A673 (cell line): ENCODE results near the gene ATF6. TPM values are rescaled to one million over a fixed set of nuclear protein-coding genes. Genes with fewer than 3 reads are reported as not detected.

Source experiments
- BruUV-seq: library from RNA; stranded (reverse); fragments of 400-500 nt; replicated peaks from 2 replicates; lab custom pipeline; 2021; lab: Mats Ljungman, UMichigan
- CTCF ChIA-PET: fragments of 300-600 bp; sonication (Branson Sonifier 250); formaldehyde crosslinking; loops from one replicate; lab custom pipeline; 2022; ENCODE audit warnings: antibody characterized with exemption; lab: Charles Lee
- POLR2A ChIA-PET: fragments of 300-600 bp; sonication (Branson Sonifier 250); formaldehyde crosslinking; loops from one replicate; lab custom pipeline; 2022; ENCODE audit warnings: antibody characterized with exemption; ENCODE audit not compliant: low non-redundant PET; lab: Charles Lee
- DNase-seq: peaks from one replicate; pipeline ENCODE4 v3.0.0-alpha.2; 2015; ENCODE audit warnings: low spot score
- H3K27ac ChIP-seq: fragments of 200-600 bp; sonication (generic); 2 replicates; pipeline ENCODE4 v1.5.1; 2016; ENCODE audit warnings: mixed run types, low read depth, mild to moderate bottlenecking, mixed read lengths, antibody characterized with exemption, low read length; ENCODE audit not compliant: poor library complexity, severe bottlenecking
- H3K27me3 ChIP-seq: fragments of 200-600 bp; sonication (generic); replicated peaks from 2 replicates; pipeline ENCODE4 v1.6.1; 2017; ENCODE audit warnings: mixed run types, low read depth, mild to moderate bottlenecking, mixed read lengths, antibody characterized with exemption, low read length; ENCODE audit not compliant: insufficient read depth, poor library complexity
- H3K36me3 ChIP-seq: fragments of 200-600 bp; sonication (generic); 2 replicates; pipeline ENCODE4 v1.6.1; 2016; ENCODE audit warnings: mixed run types, mild to moderate bottlenecking, mixed read lengths, antibody characterized with exemption, low read length; ENCODE audit not compliant: insufficient read depth, poor library complexity, severe bottlenecking
- H3K4me1 ChIP-seq: fragments of 200-600 bp; sonication (generic); 2 replicates; pipeline ENCODE4 v1.6.1; 2017; ENCODE audit warnings: mixed run types, mild to moderate bottlenecking, mixed read lengths, antibody characterized with exemption, low read length; ENCODE audit not compliant: insufficient read depth, poor library complexity, severe bottlenecking
- H3K4me3 ChIP-seq: fragments of 200-600 bp; sonication (generic); 2 replicates; pipeline ENCODE4 v1.5.1; 2016; ENCODE audit warnings: low read depth, mixed run types, mild to moderate bottlenecking, mixed read lengths, low read length; ENCODE audit not compliant: poor library complexity, severe bottlenecking
- H3K9me3 ChIP-seq: fragments of 200-600 bp; sonication (generic); 2 replicates; pipeline ENCODE4 v1.6.1; 2016; ENCODE audit warnings: mixed run types, low read depth, mild to moderate bottlenecking, mixed read lengths, antibody characterized with exemption, low read length; ENCODE audit not compliant: poor library complexity, severe bottlenecking
- CTCF ChIP-seq: fragments of 300-800, 200-600 bp; sonication (generic); conservative IDR thresholded peaks from 2 replicates; pipeline ENCODE4 v1.5.1; 2017; ENCODE audit warnings: low read depth, mild to moderate bottlenecking, antibody characterized with exemption, low read length, moderate library complexity, mixed read lengths
- EZH2 ChIP-seq: fragments of 200-600 bp; sonication (generic); IDR thresholded peaks from 2 replicates; pipeline ENCODE4 v1.6.1; 2017; ENCODE audit warnings: borderline replicate concordance, low read depth, mild to moderate bottlenecking, mixed read lengths, antibody characterized with exemption, low read length; ENCODE audit not compliant: poor library complexity, severe bottlenecking
- intact Hi-C: fragments of 100-400 bp; cut with micrococcal nuclease; formaldehyde crosslinking; loops from one replicate; pipeline ENCODE4 v1.10.0; 2022; ENCODE audit not compliant: unreplicated experiment
- total RNA-seq: library from RNA; stranded (reverse); gene quantifications from 2 replicates; pipeline ENCODE4 v1.2.3, GENCODE V29; 2021

Gene ATF6
- total RNA-seq, 1 experiment from 2014 or later: 21.8 TPM

- no peak overlapping the region for H3K4me3 ChIP-seq
- intact Hi-C loops: no loop called here
- no peaks in the 10 kb centered on the region for H3K27me3 ChIP-seq
- peaks cover 22% of the 10 kb centered on the region for H3K4me1 ChIP-seq
- no TSS peak for BruUV-seq
- ChIA-PET CTCF (no interaction called here), POLR2A (no interaction called here)
- TF ChIP-seq CTCF: no peak
- TF ChIP-seq EZH2: no peak
- no peaks in the 10 kb centered on the region for H3K9me3 ChIP-seq
- H3K27ac ChIP-seq: no peak overlapping the region
- H3K36me3 ChIP-seq: no peaks in the 10 kb centered on the region
- DNase-seq: no peak
Observed at GRCh38 chr1:161951646-161952045, 185.5 kb downstream of the ATF6 start.

- Histone ChIP-seq H3K4me3 (no peak overlapping the region), H3K27ac (no peak overlapping the region), H3K36me3 (no peaks in the 10 kb centered on the region), H3K9me3 (no peaks in the 10 kb centered on the region), H3K4me1 (peaks cover 26% of the 10 kb centered on the region), H3K27me3 (no peaks in the 10 kb centered on the region)
- intact Hi-C loops: no loop called here
- no peak for DNase-seq
- CTCF ChIA-PET: no interaction called here
- POLR2A ChIA-PET: no interaction called here
- TF ChIP-seq CTCF: no peak
- no peak for TF ChIP-seq EZH2
- BruUV-seq: no TSS peak
Observed at GRCh38 chr1:161952607-161953172, 186.6 kb downstream of the ATF6 start.

- no peak for DNase-seq
- Histone ChIP-seq H3K27me3 (no peaks in the 10 kb centered on the region), H3K4me3 (no peak overlapping the region), H3K36me3 (no peaks in the 10 kb centered on the region), H3K27ac (no peak overlapping the region), H3K9me3 (no peaks in the 10 kb centered on the region), H3K4me1 (peaks cover 26% of the 10 kb centered on the region)
- intact Hi-C loops: no loop called here
- ChIA-PET CTCF (no interaction called here), POLR2A (no interaction called here)
- BruUV-seq: no TSS peak
- TF ChIP-seq CTCF (no peak), EZH2 (no peak)
Observed at GRCh38 chr1:161953256-161953920, 187.3 kb downstream of the ATF6 start.
